Mesothelial cell of epicardium (in vitro differentiated cells): ENCODE results near the gene KCNJ16. TPM values are rescaled to one million over a fixed set of nuclear protein-coding genes. Genes with fewer than 3 reads are reported as not detected.

ENCODE experiments used
- DNase-seq, 2 experiments: peaks; one replicate each; pipeline ENCODE4 v3.0.0; 2021; ENCODE audit warnings: low spot score in 2 of 2; ENCODE audit not compliant: unreplicated experiment in 2 of 2
- H3K27ac Mint-ChIP-seq: 2 replicates; pipeline ENCODE4 v1.8.0; 2021; ENCODE audit warnings: mixed read lengths
- H3K27me3 Mint-ChIP-seq: 2 replicates; pipeline ENCODE4 v1.8.0; 2021; ENCODE audit warnings: low read depth, mixed read lengths
- H3K36me3 Mint-ChIP-seq: 2 replicates; pipeline ENCODE4 v1.8.0; 2021; ENCODE audit warnings: mixed read lengths
- H3K4me1 Mint-ChIP-seq: 2 replicates; pipeline ENCODE4 v1.8.0; 2021; ENCODE audit warnings: mixed read lengths
- H3K4me3 Mint-ChIP-seq: 2 replicates; pipeline ENCODE4 v1.8.0; 2021; ENCODE audit warnings: mild to moderate bottlenecking, moderate library complexity, mixed read lengths
- H3K9me3 Mint-ChIP-seq: 2 replicates; pipeline ENCODE4 v1.8.0; 2021; ENCODE audit warnings: mixed read lengths
- CTCF ChIP-seq: fragments of 200-600 bp; sonication (generic); IDR thresholded peaks from one replicate; pipeline ENCODE4 v1.5.0; 2021; ENCODE audit warnings: antibody characterized with exemption; ENCODE audit not compliant: unreplicated experiment
- total RNA-seq: library from RNA; stranded (reverse); gene quantifications from 3 replicates; pipeline ENCODE4 v1.2.1, GENCODE V29; 2021

Gene KCNJ16
- total RNA-seq, 1 donor from 2014 or later = 0.18 TPM

GRCh38 chr17:70168044-70168976 lies 93.3 kb downstream of the KCNJ16 start:
- Mint-ChIP-seq H3K36me3 (no peaks in the 10 kb centered on the region), H3K27ac (peak overlapping the region; percentile 95), H3K9me3 (no peaks in the 10 kb centered on the region), H3K4me1 (peaks cover 54% of the 10 kb centered on the region), H3K4me3 (peak overlapping the region; percentile 92), H3K27me3 (peaks cover 3% of the 10 kb centered on the region)
- peak; percentile 34 to 66 for DNase-seq
- TF ChIP-seq CTCF = no peak

GRCh38 chr17:70168977-70169708 lies 94.1 kb downstream of the KCNJ16 start, which contains the start of gene KCNJ2:
Gene KCNJ2, plus strand, starts transcription at chr17:70169532. Its CDS starts 5,508 bp downstream, at chr17:70175040.
- no peaks in the 10 kb centered on the region for H3K36me3 Mint-ChIP-seq
- DNase-seq = peak; percentile 82 to 90
- H3K27ac Mint-ChIP-seq = peak within 1 kb of the TSS; percentile 95
- no peaks in the 10 kb centered on the region for H3K9me3 Mint-ChIP-seq
- TF ChIP-seq CTCF = no peak
- peaks cover 3% of the 10 kb centered on the region for H3K27me3 Mint-ChIP-seq
- H3K4me1 Mint-ChIP-seq = peaks cover 62% of the 10 kb centered on the region
- H3K4me3 Mint-ChIP-seq = peak within 1 kb of the TSS; percentile 92

- Mint-ChIP-seq H3K9me3 (no peaks in the 10 kb centered on the region), H3K27ac (peak overlapping the region; percentile 85), H3K36me3 (peaks cover 2% of the 10 kb centered on the region), H3K4me3 (peak overlapping the region; percentile 88), H3K27me3 (peaks cover 3% of the 10 kb centered on the region), H3K4me1 (peaks cover 59% of the 10 kb centered on the region)
- no peak for TF ChIP-seq CTCF
- DNase-seq = peak in 1 of 2 experiments; percentile 43
Measured at GRCh38 chr17:70169709-70170597, 94.9 kb downstream of the KCNJ16 start.

- Mint-ChIP-seq H3K4me1 (peaks cover 54% of the 10 kb centered on the region), H3K27ac (peak overlapping the region; percentile 85), H3K36me3 (peaks cover 14% of the 10 kb centered on the region), H3K4me3 (peak overlapping the region; percentile 88), H3K27me3 (peaks cover 3% of the 10 kb centered on the region), H3K9me3 (no peaks in the 10 kb centered on the region)
- no peak for DNase-seq
- TF ChIP-seq CTCF = no peak
Measured at GRCh38 chr17:70171159-70171558, 96.1 kb downstream of the KCNJ16 start.

- TF ChIP-seq CTCF = no peak
- Mint-ChIP-seq H3K4me1 (peaks cover 50% of the 10 kb centered on the region), H3K4me3 (peak overlapping the region; percentile 88), H3K27me3 (peaks cover 3% of the 10 kb centered on the region), H3K36me3 (peaks cover 27% of the 10 kb centered on the region), H3K27ac (peak overlapping the region; percentile 73), H3K9me3 (no peaks in the 10 kb centered on the region)
- no peak for DNase-seq
Measured at GRCh38 chr17:70172449-70172848, 97.4 kb downstream of the KCNJ16 start.
